Measurements from ENCODE around the gene LATS2.

DNA sequence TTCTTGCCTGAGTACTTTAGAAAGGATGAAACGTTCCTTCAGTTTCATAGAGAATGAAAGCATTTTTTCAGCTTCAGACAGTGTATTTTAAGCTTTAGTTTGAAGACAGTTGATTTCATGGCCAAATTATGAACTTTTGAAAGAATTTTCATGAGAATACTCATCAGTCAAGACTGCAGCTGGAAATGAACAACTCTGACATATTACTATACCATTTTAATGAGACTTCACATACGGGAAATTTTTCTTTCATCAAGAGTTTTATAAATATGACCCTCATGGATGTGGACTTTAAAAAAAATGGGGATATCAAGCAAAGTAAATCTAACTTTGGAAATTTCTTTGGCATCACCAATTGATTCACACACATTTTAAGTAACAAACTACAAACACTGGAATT lies 6.4 kb downstream of the LATS2 start:
- TF ChIP-seq, protein P1, sequence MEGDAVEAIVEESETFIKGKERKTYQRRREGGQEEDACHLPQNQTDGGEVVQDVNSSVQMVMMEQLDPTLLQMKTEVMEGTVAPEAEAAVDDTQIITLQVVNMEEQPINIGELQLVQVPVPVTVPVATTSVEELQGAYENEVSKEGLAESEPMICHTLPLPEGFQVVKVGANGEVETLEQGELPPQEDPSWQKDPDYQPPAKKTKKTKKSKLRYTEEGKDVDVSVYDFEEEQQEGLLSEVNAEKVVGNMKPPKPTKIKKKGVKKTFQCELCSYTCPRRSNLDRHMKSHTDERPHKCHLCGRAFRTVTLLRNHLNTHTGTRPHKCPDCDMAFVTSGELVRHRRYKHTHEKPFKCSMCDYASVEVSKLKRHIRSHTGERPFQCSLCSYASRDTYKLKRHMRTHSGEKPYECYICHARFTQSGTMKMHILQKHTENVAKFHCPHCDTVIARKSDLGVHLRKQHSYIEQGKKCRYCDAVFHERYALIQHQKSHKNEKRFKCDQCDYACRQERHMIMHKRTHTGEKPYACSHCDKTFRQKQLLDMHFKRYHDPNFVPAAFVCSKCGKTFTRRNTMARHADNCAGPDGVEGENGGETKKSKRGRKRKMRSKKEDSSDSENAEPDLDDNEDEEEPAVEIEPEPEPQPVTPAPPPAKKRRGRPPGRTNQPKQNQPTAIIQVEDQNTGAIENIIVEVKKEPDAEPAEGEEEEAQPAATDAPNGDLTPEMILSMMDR (IDR thresholded peaks at IDR 0.05): no peak
- TF ChIP-seq POLR2A (IDR thresholded peaks at IDR 0.05): no peak
